Right renal pelvis (tissue), 4 donors: ENCODE results near the gene QRSL1. TPM values are rescaled to one million over a fixed set of nuclear protein-coding genes. Genes with fewer than 3 reads are reported as not detected.
"Not testable (repeated sequence)": the region's sequence is repeated elsewhere in the genome, so short reads cannot be mapped to it uniquely, and the experiment has no call there.

ENCODE experiments used
- DNase-seq, 4 donors: peaks; one replicate each; pipeline ENCODE4 v3.0.0-alpha.2; 2013; ENCODE audit warnings: low read depth in 4 of 4, low spot score in 3 of 4, missing footprints in 1 of 4
- polyA plus RNA-seq, 4 donors: library from polyadenylated mRNA; unstranded; fragments of 120-200 nt; gene quantifications; one replicate each; pipeline ENCODE4 v1.2.1, GENCODE V29; 2013; ENCODE audit not compliant: insufficient read length in 4 of 4

Gene QRSL1, protein sequence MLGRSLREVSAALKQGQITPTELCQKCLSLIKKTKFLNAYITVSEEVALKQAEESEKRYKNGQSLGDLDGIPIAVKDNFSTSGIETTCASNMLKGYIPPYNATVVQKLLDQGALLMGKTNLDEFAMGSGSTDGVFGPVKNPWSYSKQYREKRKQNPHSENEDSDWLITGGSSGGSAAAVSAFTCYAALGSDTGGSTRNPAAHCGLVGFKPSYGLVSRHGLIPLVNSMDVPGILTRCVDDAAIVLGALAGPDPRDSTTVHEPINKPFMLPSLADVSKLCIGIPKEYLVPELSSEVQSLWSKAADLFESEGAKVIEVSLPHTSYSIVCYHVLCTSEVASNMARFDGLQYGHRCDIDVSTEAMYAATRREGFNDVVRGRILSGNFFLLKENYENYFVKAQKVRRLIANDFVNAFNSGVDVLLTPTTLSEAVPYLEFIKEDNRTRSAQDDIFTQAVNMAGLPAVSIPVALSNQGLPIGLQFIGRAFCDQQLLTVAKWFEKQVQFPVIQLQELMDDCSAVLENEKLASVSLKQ
- 10 to 100 TPM; 15.6 to 22.1 (median 21.2) TPM for polyA plus RNA-seq

DNA sequence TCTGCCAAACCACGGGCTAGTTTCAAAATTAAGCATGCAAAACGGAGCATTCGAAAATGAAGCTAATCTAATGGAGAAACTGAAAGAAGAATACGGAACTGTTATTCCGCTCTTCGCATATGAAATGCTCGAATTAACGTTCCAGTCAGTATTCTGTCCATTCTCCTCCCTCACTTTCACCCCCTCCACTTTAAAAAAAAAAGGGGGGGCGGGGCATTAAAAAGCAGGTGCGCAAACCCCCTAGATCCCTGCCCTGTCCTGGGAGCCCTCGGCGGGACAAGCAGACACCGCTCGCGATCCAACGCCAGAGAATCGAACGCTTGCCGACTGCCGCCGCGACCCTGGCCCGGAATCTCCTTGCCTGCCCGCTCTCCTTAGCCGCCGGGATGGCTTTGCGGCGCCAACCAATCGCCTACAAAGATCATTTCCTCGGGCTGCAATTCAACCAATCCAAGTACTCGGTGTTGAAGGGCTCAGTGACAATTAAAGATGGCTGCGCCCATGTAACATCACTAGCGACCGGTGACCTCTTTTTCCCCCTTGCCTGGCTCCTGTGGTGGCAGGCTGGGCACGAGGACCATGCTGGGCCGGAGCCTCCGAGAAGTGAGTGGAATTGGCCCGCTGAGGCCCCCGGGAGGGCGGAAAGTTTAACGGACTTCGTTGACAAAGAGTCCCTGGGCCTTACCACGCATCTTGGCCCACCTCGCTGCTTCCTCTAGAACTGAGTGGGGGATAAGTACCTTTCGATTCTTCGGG, at the start of gene QRSL1, which contains the start of gene RTN4IP1:
Gene QRSL1 (plus strand): TSS at position 476 of the 756 bp plus-strand sequence. CDS start 104 bp downstream, at position 580.
Gene RTN4IP1 (minus strand): TSS at position 396 of the 756 bp plus-strand sequence. CDS start 477 bp downstream, outside the sequence.
- peak; percentile 91 to 95 (median 94) for DNase-seq

DNA sequence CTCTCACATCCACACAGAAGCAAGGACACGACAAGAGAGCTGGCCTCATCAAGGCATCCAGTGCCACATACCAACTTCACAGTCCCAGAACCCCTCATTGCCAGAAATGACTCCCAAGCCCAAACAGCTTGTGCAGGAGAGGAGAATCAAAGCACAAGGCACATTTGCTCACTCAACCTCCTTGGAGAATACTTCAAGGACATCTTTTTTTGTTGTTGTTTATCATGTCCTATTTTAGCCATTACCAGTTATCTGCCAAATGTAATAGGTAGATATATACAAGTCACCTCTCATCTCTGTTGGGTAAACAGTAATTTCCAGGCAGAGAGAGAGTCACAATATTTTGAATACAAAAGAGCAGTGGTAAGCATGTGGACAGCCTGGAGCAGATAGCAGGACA, 47.9 kb upstream of the QRSL1 start:
- no peak for DNase-seq

DNA sequence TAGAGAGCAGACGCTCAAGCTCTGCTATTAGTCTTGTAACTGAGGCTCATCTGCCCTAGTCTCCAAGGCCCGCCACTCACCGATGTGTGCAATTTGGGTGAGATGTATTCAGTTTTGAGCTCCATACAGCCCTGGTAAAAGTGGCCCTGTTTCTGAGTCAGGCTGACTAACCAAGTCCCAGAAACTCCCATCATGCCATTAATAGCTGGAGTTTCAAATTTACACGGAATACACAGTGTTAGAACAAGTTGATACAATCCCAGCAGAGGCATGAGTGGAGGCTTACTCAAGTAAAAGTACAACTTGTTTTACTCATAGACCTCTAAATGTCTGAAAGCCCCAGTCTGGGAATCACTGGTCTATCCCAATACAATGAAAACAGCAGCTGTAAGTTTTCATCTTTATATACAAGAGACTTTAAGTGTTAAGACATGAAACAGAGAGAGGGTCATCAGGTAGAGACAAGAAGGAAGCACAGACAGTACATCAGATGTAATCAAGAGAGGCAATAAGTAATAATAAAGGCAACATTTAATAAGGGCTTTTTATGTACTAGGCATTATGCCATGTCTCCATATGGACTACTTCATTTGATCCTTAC, 42.5 kb upstream of the QRSL1 start:
- no peak for DNase-seq

DNA sequence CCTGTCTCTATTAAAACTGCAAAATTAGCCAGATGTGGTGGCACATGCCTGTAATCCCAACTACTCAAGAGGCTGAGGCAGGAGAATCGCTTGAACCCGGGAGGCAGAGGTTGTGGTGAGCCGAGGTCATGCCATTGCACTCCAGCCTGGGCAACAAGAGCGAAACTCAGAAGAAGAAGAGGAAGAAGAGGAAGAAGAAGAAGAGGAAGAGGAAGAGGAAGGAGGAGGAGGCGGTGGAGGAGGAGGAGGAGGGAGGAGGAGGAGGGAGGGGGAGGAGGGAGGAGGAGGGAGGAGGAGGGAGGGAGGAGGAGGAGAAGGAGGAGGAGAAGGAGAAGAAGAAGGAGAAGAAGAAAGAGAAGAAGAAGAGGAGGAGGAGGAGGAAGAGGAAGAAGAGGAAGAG, 40.4 kb upstream of the QRSL1 start:
- not testable (repeated sequence) for DNase-seq

DNA sequence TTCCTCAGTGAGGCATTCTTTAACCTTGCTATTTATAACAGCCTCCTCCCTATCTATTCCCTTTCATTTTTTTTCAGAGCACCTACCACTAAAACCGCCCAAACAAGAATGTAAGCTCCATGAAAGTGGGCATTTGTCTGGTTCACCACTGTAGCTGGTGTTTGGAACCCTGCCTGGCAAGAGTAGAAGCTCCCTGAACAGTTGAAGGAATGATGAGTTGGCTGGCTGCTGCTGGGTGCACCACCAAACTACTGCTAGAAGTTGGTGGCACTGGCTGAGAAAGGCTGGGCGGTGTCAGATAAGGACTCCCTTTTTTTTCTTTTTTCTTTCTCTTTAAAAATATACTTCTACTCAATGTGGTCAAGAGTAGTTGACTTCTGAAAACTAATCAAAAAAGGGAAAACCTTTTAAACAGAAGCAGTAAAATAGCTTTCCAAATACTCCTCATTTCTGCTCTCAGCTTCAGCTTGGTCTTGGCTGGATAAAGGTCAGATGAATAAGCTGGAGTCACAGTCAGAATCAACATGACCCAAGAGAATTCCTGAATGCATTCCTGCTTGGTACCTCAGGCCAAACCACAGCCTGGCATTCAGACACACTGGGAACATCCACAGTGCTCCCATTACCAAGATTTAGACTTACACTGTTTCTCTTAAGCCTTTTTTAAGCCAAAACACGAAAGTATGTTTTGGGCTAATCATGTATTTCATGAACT, 38.1 kb upstream of the QRSL1 start:
- DNase-seq = no peak

DNA sequence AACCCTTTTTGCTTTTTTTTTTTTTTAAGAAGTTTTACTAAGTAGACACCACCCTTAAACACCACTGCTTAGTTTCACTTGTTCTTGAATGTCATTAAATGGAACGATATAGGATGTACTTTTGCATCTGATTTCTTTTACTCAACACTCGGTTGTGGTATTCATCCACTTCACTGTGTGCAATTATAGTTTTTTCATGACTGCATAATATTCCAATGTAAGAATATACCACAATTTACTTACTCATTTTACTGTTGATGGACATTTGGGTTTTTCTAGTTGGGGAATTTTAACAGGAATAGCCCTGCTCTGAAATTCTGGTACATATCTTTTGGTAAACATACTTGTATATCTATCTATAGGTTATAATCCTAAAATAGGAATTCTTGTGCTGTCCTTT, 29.9 kb upstream of the QRSL1 start:
- DNase-seq = no peak

DNA sequence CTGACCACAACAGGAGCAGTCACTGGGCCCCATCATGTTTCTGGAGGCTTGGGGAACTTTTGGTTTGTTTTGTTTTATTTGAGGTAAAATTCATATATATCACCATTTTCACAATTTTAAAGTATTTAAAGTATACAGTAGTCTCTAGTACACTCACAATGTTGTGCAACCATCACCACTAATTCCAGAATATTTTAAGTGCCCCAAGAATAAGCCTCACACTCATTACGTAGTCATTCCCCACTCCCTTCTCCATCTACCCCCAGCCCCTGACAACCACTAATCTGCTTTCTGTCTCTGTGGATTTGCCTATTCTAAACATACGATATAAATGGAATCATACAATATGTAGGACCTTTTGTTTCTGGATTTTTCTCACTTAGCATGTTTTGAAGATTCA, 29.0 kb upstream of the QRSL1 start:
- no peak for DNase-seq

DNA sequence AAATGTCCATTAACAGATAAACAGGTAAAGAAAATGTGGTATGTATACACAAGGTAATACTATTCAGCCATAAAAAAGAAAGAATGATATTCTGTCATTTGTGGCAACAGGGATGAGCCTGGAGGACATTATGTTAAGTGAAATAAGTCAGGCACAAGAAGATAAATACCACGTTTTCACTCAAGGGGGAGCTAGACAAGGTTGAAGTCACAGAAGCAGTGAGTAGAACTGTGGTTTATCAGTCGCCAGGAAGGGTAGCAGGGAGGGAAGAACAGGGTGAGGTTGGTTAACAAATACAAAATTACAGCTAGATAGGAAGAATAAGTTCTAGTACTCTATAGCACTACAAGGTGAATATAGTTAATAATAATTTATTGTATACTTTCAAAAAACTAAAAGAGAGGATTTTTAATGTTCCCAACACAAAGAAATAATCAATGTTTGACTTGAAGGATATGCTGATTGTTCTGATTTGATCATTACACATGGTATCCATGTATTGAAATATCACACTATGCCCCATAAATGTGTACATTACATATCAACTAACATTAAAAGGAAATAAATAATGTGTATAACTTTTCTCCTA, 21.2 kb upstream of the QRSL1 start:
- DNase-seq = no peak

DNA sequence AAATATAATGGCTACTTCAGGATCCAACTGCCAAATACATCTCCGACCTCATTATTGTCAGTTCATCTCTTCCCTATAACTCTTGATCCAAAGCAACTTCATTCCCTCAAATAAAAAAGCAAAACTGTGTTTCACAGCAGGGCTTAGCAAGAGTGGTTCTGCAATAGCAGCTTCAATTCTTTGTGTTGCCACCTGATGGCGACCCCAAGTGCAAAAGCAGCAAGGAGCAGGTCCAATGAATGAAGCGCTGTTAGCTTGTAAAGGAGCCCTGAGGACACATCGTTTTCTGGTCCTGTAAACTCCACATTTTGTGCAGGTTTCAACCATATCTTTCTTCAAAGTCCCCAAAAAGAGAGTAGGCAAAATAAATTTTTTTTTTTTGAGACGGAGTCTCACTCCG, 19.7 kb upstream of the QRSL1 start:
- DNase-seq = no peak

DNA sequence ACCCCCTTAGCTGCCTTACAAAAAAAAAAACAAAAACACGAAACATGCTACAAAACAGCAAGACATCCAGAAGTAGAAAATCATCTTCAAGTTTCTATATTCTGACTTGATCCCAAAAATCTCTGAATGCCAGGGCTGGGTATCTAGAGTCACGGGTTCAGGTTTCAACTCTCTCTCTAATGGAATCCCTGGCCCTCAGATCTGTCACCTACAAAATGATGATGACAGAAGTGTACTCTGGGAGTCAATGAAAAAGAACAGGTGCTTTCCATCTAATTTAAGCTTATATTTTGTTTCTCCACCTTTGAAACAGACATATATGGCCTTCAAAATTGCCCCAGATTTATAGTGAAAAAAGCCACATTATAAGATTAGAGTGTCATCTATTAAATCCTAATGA, 18.3 kb upstream of the QRSL1 start:
- DNase-seq = no peak

DNA sequence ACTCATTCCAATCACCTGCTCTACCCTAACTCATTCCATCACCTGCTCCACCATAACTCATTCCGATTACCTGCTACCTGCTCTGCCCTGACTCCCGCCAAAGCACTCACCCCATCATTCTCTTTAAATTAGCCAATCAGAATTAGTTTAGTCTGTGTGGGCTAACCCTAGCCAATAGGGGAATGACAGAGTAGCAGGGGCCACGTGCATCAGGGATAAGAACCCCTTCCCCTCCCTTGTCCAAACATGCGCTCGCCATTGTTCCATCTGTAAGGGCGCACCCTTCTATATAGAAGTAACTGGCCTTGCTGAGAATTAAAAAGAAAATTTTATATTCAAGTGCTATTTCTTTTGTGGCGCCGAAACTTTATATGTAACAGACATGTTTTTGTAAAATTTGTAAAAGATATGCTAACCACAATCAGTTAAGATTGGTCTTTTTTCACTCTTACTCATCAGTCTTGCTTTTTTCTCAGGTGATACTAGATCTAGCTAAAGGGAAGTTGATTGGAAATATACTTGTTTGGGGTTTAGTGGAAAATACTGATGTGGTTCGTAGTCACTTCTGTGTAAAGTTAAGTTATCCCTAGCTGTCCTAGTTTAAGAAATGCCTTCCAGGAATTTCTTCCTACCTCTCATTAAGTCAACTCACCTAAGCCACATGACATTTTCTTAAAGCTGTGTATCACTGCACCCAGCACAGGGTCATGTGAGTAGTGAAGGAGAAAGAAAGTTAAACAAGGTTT, 16.5 kb upstream of the QRSL1 start:
- DNase-seq = no peak

DNA sequence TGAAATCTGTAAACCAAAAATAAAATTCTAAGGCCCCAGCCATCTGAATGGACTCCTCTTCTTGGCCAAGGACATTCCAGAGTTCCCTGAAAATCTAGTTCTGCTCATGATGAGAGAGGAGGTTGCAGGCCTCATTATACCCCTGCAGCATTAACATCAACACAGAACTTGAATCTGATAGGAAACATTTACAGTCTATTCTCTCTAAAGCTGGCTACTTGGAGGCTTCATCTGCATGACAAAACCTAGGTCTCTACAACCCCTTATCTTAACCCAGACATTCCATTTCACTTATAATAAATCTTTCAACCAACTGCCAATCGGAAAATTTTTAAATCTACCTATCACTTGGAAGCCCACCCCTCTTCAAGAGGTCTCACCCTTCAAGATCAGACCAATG, 15.8 kb upstream of the QRSL1 start:
- no peak for DNase-seq

DNA sequence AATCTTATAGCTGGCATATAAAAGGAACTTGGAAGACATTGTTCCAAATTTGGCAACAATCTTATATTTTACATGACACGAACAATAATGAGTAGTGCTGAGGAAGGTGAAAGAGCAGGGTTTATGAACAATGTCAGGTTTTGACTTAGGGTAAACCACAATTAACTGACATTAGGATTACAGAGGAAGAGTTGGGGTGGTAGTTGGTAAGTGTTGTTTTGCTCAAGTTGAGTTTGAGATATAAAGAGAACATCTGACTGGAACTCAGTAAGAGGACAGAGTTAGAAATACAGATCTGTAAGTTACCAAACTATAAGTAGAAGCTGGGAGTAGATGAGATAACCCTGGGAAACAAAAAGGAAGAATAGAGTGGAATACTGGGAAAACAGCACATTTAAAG, 15.2 kb upstream of the QRSL1 start:
- DNase-seq = no peak

DNA sequence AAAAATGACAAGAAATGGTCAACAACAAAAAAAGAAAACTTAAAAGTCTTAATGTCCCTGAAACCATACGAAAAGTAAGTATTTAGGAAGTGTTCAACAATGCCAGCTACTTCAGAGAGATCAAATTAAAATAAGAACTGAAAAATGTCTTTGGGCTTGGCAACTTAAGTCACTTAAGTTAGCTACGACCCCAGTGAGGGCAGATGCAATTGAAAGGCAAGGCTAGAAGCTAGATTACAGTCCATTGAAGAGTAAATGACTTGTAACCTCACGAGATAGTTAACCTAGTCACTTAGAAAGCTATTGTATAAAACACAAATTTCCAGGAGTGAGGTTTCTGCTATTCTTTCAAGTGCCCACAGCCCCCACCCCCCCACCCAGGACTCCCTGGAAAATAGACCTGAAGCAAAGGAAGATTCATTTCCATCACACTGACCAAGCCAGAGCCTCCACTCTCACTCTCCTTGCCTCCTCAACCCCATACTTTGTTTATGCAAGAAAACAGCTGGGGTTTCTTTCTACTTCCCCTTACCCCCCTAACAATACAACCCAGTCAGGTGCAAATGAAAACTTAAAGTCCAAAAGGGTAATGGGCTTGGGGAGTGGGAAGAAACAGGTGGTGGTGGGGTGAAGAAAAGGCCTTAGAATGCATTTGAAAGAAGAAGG, 14.7 kb upstream of the QRSL1 start:
- DNase-seq = no peak

DNA sequence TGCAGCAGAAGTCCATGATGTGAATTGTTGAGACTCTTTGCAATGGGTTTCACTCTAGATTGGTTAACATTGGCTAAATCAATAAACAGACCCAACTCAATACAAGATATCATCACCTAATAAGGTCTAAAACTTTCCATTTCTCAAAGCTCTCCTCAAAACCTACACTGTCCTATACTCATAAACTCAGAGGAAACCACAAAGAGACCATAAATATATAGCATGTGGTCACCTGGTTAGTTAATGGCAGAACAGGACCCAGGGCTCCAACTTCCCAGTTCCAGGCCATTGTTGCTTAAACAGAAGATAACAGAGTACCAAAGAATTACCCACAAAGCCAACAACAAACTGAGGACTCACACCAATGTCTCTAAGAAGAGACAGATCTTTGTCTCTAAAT, 12.1 kb upstream of the QRSL1 start:
- no peak for DNase-seq

DNA sequence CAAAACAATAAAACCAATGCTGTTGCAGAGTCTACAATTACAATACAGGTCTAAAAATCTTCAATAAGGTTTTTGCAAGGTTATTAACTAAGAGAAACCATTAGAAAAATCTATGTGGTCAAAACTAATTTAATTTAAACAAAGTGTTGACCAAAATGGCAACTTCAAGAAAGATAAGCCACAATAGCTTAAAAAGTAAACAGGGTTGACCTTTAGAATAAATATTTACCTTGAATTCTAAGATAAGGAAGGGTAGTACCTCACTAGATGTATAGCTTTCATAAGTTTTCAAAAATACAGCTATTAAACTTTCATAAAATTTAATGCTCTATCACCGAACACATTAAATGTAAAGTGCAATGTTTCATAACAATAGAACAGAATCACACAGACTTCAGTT, 11.5 kb upstream of the QRSL1 start:
- DNase-seq = no peak

DNA sequence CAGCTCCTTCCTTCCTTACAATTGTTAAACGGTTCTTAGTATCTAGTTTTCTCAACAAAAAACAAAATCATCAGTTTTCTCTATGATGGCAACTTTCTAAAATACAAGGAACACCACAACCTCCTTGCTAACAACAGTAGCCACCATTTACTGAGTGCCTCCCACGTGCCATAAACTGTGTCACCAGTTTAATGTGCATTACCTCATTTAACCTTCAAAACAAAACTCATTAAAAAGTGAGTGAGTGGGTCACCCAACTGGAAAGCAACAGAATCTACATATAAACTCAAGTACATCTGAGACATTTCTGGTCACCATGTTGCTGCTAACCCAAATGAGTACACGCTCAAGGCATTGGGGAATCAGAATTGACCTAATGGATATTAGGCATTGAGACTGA, 11.1 kb upstream of the QRSL1 start:
- DNase-seq = no peak

DNA sequence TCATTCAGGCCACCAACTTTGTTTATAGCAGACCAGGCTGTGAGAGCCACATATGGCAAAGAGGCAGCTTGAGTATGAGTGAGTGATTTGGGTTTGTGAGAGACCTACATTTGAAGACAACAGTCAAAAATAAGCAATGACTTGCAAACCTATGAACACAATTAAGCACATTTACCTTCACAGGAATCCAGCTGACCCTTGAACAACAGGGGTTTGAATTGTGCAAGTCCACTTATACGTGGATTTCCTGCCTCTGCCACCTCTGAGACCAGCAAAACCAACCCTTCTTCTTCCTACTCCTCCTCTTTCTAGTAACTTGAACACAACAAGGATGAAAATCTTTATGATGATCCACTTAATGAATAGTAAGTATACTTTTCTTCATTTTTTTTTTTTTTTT, 10.2 kb upstream of the QRSL1 start:
- no peak for DNase-seq
